Amygdala (tissue), 56 donors: ENCODE data around the gene FAM210A.
A peak's percentile ranks its signal among the peaks of the same experiment; 100 is the strongest.

Source experiments
- DNase-seq, 56 donors: peaks; one replicate each; lab custom pipeline; 2025; lab: John Stamatoyannopoulos, UW

The FAM210A gene

DNA sequence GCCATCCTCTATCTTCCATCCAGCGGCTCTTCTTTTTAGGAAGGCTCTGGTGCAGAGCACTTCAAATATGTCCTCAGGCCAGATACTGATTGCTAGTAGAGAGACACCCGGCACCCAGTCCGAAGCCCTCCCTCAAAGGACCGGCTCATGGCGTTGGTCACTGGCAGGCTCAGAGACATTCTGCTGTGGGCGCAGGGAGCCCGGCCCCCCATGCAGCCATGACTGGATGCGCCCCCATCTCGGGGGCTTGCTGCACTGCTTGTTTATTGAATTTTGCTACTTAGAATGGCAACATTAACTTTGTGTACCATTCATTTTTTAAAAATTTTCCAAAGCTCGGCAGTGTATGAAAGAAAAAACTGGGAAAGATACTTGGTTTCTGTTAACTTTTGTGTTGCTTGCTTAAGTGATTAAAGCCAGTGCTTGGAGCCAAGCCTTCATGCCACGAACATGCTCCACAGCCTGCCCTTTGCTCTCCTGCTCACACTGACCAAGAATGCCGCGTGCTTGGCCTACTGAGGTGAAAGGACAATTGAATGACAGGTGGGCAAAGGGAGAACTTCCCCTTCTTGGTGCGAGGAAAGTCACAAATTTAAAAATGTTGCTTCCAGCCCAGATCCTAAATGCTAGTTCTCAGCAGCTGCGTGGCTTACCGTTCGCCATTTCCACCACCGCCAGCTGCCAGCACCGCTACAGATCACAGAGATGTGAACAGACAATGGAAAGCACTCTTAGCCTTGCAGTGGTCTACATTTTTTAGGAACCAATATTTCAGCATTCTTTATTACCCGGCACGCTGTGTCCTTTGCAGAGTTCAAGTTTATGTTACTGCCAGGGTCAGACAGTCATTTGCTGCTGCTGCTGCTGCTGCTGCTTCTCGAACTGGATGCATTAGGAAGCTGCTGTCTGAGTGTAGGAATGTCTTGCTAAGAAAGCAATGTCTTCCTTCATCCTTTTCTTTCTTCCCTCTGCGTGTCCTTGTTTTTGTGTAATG lies 76.7 kb downstream of the FAM210A start:
- no peak for DNase-seq

DNA sequence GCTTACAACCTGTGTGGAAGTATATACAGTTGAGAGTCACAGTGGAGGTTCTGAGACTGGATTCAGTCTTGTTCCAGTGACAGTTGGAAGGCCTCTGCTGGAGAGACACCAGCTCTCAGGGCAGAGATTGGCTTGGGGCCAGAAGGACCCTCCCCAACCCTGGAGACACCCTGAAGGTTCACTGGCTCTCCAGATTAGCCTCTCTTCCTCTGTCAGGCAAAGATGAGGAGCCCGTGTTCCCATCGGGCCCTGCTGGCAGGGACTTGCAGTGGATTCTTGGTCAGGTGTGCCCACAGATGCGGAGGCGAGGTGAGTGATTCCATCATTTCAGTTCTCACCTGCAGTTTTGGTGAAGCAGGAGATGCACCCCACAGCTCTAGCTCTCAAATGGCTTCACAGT lies 78.6 kb downstream of the FAM210A start:
- DNase-seq, result no peak

DNA sequence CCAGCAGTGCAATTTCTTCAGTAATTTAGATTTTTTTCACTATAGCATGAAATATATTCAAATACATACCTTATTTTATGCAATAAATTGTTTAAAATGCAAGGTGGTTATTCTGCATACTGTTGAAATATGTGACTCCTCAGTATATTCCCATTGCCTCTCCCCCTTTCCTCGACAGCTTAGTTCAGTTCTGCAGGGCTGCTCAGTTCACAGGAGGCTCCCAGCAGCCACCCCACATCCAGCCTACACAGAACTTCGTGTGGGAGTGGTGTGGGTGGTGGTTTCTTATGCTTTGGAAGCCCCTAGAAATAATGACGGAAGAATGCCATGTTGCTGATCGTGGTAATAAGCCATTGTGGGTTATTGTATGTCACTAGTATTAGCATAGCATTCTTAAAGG lies 79.7 kb downstream of the FAM210A start:
- no peak for DNase-seq

DNA sequence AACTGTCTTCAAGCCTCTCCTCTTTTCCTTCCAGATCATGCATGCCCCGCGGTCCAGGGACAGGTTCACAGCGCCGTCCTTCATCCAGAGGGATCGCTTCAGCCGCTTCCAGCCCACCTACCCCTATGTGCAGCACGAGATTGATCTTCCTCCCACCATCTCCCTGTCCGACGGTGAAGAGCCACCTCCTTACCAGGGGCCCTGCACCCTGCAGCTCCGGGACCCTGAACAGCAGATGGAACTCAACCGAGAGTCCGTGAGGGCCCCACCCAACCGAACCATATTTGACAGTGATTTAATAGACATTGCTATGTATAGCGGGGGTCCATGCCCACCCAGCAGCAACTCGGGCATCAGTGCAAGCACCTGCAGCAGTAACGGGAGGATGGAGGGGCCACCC lies 81.3 kb downstream of the FAM210A start:
- DNase-seq, result no peak

DNA sequence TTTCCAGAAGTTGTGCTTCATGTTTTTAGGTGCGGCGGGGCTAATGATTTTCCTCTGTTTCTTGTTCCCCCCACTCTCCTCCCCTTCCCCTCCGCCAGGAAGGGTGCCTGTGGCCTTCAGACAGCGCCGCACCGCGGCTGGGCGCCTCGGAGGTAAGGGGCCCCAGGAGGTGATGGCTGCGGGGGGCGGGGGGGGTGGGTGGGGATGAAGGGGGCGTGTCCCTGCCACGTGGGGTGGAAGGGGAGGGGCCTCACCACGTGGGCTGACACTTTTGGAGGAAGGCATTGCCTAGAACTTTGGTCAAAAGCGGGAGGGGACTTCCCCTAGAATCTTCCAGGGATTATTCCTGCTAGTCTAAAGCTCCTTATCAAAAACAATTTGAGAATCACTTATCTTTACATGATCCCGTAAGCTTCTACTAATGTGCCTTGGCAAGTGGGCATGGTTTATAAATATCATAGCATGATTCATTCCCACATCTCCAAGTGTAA lies 83.1 kb downstream of the FAM210A start:
- DNase-seq, result no peak

DNA sequence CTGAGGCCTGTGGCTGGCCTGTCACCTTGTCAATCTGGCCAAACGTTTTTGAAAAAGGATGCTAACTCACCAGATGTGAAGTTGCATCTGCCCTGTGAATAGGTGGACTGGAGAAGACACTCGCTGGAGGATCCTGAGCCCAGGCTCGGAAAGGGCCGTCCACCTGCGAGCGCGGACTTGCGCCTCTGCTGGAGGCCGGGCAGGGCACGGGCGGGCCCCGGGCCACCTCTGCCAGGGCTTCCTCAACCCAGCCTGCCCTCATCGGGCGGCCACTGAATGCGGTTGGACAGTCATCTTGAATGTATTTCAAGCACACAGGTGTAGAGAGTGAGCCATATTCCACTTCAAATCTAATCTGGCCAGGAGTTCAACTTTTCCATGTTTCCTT lies 83.9 kb downstream of the FAM210A start:
- no peak for DNase-seq

DNA sequence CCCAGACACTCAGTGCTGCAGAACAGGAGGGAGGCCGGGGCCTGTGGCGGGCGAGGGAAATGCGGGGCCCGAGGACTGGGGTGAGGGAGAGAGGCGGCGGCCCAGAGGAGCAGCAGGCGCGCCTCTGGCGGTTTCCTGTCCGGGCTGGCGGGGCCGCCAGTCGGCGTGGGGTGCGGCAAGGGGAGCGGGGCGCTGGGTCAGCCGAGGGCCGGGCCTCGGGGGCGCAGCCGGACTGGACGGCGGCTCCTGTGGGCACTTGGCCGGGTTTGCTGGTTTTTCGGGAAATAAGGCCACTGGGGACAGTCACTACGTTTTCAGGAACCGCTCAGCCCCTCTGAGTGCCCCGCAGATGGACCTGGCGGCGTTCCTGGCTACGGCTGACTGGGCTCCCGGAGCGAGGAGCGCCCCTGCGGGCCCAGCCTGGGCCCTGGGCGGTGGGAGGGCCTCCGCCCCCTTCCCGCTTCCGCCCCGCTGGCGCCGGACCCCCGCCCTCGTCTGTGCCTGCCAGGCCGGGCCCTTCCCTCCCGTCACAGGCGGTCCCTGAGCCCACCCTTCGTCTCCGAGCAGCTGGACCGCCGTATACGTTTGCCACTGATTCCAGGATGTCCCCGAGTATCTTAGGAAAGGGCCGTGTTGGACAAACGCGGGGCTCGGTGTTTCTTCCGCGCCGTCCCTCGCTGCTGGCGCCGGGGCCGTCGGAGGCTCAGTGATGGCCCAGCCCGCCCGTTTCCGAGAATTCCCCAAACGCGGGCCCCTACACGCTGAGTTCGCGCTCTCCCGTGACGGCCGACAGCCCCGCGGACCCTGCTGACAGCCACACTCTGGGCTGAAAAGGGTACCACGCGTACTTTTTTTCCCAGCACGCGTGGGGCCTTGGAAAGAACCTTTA lies 84.6 kb downstream of the FAM210A start:
- DNase-seq, result no peak

DNA sequence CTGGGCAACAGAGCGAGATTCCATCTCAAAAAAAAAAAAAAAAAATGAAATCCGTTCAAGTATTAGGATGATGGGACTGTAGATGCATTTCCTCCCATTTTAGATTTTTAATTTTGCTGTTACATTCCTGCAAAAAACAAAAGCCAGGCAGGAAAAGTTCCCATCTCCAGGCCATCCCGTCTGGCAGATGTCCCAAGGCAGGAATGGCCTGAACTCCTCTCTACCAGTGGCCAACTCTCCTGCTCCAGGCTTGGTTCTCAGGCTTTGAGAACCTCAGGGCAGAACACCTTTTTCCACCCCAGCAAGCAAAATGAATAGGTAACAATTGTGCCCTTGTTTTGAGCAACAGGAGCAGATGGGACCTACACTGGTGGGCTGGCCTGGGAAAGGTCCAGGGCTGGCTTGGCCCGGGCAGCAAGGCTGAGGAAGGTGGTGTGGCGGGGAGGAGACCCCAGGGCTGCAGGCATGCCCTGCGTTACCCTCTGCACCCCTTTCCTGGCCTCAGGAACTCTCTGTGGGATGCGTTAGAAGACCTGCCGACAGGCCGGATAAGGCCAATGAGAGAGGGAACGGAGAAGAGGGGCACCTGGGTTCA lies 86.0 kb downstream of the FAM210A start:
- DNase-seq, result no peak

DNA sequence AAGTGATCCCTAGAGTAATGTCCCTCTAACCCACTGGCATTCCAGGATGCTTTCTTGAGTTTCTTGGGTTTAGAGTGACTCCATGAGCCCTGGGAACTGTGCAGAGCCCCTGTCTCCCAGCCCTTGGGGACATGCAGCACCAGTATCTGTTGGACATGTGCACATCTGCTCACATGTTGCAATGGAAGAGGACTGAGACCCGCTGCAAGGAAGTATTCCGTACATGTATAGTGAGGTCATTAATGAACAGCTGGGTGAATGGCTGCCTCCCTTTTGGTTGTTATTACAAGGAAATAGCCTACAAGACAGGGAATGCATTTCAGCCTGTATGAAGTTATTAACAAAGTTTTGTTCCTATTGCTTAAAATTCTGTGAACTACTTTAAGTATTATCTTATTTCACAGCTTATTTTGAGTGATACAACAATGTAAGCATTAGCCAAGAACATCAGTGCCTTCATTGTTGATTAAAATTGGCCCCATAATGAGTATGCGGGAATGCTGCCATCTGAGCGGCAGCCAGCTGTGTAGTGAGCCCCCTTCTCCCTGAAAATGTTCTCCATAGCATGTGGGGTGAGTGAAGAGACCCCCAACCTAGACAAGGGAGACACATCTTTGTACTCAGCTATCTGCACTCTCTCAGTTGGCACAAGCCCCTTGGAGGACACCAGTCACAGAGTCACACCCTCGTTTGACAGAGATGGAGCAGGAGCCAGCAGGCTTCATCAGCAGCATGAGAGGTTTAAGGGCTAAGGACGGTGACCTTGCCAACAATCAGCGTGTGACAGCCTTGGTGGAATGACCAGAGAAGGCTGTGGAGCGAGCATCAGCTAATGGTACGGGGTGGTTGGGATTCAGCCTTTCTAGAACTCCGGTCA lies 87.4 kb downstream of the FAM210A start:
- peak in 4 of 56 donors; percentile 20 to 46 (median 32) for DNase-seq

DNA sequence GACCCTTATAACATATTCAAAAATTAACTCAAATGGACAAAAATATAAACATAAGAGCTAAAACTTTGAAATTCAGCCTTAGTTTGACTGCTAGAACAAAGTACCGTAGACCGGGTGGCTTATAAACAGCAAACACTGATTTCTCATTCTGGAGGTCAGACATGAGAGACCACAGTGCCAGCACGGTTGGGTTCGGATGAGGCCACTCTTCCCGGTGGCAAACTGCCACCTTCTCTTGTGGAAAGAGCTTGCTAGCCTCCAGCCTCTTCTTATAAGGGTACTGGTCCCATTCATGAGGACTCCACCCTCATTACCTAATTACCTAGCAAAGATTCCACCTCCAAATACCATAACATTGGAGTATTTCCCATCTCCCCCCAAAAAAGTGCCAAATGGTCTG lies 91.3 kb downstream of the FAM210A start:
- DNase-seq, result peak in 18 of 56 donors; percentile 20 to 73 (median 38)

DNA sequence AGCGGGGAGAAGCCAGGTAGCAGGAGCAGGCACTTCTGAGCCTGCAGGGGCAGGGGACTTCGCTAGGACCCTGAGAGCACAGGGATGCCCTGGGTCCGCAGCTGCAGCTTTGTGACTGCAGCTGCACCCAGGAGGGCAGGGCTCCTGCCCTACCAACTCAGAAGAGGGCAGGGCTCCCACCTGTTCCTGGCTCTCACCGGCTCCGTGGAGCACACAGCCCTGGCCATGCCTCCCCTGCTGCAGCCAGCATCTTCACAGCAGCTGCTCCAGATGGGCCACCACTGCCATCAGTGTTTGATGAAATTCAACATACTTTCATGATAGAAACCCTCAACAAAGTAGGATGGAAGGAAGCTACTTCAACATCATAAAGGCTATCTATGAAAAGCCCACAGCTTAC lies 92.7 kb downstream of the FAM210A start:
- DNase-seq, result no peak

DNA sequence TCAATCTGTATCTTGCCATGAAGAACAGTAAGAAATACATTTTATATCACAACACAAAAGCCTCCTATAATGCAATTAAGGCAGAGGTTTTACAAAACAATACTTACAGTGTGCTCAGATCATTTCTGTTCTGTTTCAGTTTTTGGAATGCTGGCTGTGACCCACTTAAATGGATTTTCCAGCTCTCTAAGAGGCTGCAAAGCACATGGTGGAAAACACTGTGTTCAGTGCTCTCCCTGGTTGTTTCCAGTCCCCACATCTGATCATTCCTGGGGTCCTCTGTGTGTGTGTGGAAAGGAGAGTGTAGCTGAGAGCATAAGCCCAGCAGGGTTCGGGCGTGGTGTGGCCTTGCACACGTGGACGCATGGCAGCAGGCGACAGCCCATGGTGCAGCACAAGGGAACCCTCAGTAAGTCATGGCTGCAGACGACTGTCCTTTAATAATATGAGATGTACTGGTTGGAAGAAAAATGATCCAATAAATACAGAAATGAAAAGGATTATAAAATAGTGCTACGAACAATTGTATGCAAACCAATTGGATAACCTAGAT lies 95.6 kb downstream of the FAM210A start:
- DNase-seq, result no peak

DNA sequence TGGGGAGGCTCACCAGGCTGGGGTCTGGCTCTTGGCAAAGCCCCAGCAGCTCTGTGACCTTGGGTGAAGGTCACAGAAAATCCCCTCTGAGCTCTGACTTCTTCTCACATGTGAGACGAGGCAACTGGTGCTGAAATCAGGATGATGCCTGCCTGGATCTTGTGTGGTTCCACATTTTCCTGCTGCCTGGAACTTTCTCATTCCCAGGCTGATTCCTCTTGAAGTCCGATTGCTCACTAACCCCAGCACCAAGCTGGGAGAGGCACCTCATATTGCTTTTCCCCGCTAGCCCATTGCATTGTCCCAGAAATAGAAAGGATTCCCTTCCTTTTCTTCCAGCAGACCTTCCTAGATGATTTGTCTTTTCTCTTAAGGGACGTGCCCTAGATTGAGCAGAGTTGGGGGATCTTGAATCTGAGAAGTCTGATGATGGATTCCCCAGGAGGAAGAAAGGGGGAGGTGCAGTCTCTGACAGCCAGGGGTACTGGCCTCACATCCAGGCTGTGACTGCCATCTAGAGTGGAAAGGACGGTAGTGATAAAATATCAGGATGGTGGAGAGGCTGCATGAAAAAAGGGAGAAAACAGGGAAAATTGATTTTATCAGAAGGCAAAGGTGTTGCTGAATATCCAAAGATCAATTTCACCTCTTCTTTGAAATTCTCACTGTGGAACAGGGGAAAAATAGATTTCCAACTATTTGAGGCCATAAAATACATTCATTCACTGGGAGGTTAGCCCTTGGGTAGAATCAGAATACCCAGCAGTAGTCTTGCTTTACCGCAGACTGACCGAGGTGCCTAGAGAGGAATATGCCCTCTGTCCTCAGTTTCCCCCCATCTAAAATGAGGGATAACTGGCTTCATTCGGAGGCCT lies 96.3 kb downstream of the FAM210A start:
- peak in 43 of 56 donors; percentile 25 to 85 (median 54) for DNase-seq

DNA sequence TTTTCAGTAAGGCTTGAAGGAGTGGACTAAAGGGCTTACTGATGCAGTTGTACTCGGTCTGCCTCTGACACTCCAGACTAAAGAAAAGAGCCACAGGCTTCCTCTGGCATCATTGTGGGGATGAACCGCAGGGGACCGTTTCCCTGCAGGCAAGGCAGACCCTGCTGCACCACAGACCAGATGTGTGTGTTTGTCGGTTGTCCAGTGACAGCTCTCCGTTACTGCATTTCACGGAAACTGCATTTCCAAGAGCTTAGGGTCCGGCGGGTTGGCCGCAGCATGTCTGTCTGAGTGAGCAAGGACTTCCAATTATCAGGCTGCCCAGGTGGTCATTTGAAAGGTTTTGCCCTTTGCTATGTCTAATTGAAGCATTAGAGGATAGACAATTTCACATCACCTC lies 98.1 kb downstream of the FAM210A start:
- DNase-seq, result no peak

DNA sequence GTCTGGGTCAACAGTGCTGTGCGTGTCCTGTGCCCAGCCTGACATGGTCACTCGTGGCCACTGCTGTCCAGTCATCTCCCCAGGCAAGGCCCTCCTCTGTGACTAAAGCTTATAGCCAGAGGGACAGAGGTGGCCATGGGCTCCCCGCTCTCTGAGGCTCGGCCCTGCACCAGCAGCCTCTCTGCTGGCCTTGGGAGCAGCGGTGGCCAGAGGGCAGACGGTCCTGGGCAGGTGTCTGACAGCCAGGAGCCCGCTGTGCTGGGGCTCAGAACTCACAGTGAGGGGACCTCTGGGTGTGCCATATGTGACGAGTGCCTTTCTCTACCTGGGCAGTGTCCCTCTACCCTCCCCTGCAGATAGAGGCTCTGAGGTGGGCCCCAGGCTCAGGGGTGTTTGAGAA lies 98.7 kb downstream of the FAM210A start:
- DNase-seq, result peak in 1 of 56 donors; percentile 24

DNA sequence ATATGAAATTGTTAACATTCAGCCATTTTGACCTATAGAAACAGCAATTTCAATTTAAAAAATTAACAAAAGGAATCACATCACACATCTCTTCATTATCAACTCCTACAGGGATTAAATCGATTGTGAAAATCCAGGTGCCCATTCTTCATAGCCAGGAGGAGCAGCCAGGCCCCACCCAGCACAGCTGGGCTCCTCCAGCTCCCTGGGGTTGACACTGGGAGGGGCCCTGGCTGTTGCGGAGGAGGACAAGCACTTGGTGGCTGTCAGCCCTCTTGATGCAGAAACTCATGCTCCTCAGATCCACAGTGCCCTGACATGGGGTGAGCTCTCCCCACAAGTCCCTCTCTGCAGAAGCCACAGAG lies 99.8 kb downstream of the FAM210A start:
- peak in 1 of 56 donors; percentile 28 for DNase-seq

DNA sequence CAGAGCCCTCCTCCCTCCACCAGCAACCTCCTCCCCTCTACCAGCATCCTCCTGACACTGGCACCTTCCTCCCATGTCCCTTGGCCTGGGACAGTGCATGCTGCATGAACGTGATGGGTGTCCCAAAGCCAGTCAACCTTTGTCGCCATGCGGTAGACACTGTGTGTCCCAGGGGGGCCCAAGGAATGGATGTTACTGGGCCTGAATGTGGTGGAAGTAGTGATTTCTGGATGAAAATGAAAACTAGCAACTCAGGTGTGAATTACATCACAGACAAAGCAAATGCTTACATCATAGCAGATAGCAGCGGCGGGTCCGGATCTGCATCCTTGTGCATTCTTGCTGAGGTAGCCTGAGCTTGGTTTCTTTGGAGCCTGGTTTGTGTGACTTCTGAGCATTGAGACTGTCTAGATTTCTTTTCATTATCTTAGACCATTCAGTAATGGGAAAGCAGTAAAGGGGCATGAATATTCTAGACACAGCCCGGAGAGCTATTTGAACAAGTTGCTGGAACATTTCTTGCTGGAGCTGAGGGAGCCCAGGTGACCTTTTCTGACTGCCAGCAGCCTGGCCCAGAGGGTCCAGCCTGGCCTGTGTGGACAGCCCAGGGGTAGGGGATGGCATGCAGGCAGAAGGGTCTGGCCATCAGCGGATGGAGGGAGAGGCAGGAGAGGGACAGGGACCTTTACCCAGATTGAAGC lies 100.4 kb downstream of the FAM210A start:
- DNase-seq, result peak in 3 of 56 donors; percentile 24 to 39 (median 31)

DNA sequence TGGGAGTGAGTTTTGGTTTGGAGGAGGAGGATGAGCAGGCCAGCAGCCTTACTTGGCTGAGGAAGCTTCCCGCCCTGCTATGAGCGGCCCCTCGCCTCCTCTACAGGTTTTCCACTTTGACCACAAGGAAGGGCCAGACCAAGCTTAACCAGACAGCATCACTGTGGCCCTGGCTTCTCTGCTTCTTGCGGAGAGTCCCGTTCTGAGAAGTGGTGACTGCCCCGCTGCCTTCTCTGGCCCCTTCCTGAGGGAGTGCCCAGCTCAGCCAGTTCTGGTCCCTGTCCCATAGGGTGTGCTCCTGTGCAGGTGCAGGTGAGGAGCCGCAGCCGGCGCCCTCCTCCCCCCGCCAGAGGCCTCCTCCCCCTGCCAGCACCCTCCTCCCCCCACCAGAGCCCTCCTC lies 101.0 kb downstream of the FAM210A start:
- no peak for DNase-seq
